Cortex of kidney (tissue), 1 donor: ENCODE data around the gene ATP2A3.
"Not testable (repeated sequence)": the region's sequence is repeated elsewhere in the genome, so short reads cannot be mapped to it uniquely, and the experiment has no call there.

Experiments used
- DNase-seq: peaks from one replicate; lab custom pipeline; 2025; lab: John Stamatoyannopoulos, UW

Gene ATP2A3

GRCh38 chr17:3954976-3955672 lies 9.1 kb downstream of the ATP2A3 start:
- DNase-seq = no peak

- DNase-seq = no peak
These were observed 10.2 kb downstream of the ATP2A3 start for GRCh38 chr17:3954086-3954485.

- DNase-seq = no peak
These were observed 10.7 kb downstream of the ATP2A3 start for GRCh38 chr17:3953542-3953941.

GRCh38 chr17:3952186-3952585 lies 12.1 kb downstream of the ATP2A3 start:
- DNase-seq = no peak

GRCh38 chr17:3951420-3951819 lies 12.8 kb downstream of the ATP2A3 start:
- no peak for DNase-seq

GRCh38 chr17:3951003-3951402 lies 13.2 kb downstream of the ATP2A3 start:
- DNase-seq = no peak

- DNase-seq = no peak
These were observed 13.7 kb downstream of the ATP2A3 start for GRCh38 chr17:3950584-3950983.

- no peak for DNase-seq
These were observed 14.8 kb downstream of the ATP2A3 start for GRCh38 chr17:3949418-3949817.

- not testable (repeated sequence) for DNase-seq
These were observed 15.7 kb downstream of the ATP2A3 start for GRCh38 chr17:3948551-3948950.

- DNase-seq = no peak
These were observed 16.9 kb downstream of the ATP2A3 start for GRCh38 chr17:3947318-3947810.

GRCh38 chr17:3946711-3947235 lies 17.5 kb downstream of the ATP2A3 start:
- DNase-seq = no peak

- no peak for DNase-seq
These were observed 19.5 kb downstream of the ATP2A3 start for GRCh38 chr17:3944485-3945388.

GRCh38 chr17:3943240-3943891 lies 20.9 kb downstream of the ATP2A3 start:
- no peak for DNase-seq

GRCh38 chr17:3940965-3941698 lies 23.1 kb downstream of the ATP2A3 start:
- DNase-seq = no peak

- DNase-seq = no peak
These were observed 26.9 kb downstream of the ATP2A3 start for GRCh38 chr17:3937359-3937758.

GRCh38 chr17:3935825-3936355 lies 28.3 kb downstream of the ATP2A3 start:
- DNase-seq = no peak

- DNase-seq = no peak
These were observed 29.1 kb downstream of the ATP2A3 start for GRCh38 chr17:3935140-3935542.

GRCh38 chr17:3929764-3930163 lies 34.5 kb downstream of the ATP2A3 start:
- no peak for DNase-seq

- DNase-seq = no peak
These were observed 35.1 kb downstream of the ATP2A3 start for GRCh38 chr17:3929181-3929580.

GRCh38 chr17:3928406-3928805 lies 35.8 kb downstream of the ATP2A3 start:
- DNase-seq = no peak

GRCh38 chr17:3927628-3928340 lies 36.5 kb downstream of the ATP2A3 start:
- DNase-seq = no peak
